Effector memory CD4-positive, alpha-beta T cell (primary cell): Measurements from ENCODE around the gene TSPAN15.
A peak's percentile ranks its signal among the peaks of the same experiment; 100 is the strongest.

Experiments used
- DNase-seq, 3 donors: peaks; one replicate each; pipeline ENCODE4 v3.0.0-alpha.2; 2020
- H3K27ac ChIP-seq: 2 replicates; pipeline ENCODE4 v1.7.0; 2013; ENCODE audit warnings: mild to moderate bottlenecking, low read length, moderate library complexity; ENCODE audit not compliant: insufficient read depth, poor library complexity, severe bottlenecking
- H3K27me3 ChIP-seq: replicated peaks from 2 replicates; pipeline ENCODE4 v1.7.0; 2013; ENCODE audit warnings: mild to moderate bottlenecking, low read length; ENCODE audit not compliant: insufficient read depth, control insufficient read depth, poor library complexity, severe bottlenecking
- H3K36me3 ChIP-seq: 2 replicates; pipeline ENCODE4 v1.7.0; 2013; ENCODE audit warnings: mild to moderate bottlenecking, low read length, moderate library complexity; ENCODE audit not compliant: control insufficient read depth, insufficient read depth
- H3K4me1 ChIP-seq: 2 replicates; pipeline ENCODE4 v1.7.0; 2013; ENCODE audit warnings: low read length, mild to moderate bottlenecking; ENCODE audit not compliant: control insufficient read depth, insufficient read depth, poor library complexity, severe bottlenecking
- H3K4me3 ChIP-seq: 2 replicates; pipeline ENCODE4 v1.7.0; 2013; ENCODE audit warnings: low read length, low read depth, mild to moderate bottlenecking; ENCODE audit not compliant: insufficient read depth, poor library complexity, severe bottlenecking
- H3K9me3 ChIP-seq: 2 replicates; pipeline ENCODE4 v1.7.0; 2013; ENCODE audit warnings: mild to moderate bottlenecking, low read length, moderate library complexity; ENCODE audit not compliant: control insufficient read depth

TSPAN15 gene

DNA sequence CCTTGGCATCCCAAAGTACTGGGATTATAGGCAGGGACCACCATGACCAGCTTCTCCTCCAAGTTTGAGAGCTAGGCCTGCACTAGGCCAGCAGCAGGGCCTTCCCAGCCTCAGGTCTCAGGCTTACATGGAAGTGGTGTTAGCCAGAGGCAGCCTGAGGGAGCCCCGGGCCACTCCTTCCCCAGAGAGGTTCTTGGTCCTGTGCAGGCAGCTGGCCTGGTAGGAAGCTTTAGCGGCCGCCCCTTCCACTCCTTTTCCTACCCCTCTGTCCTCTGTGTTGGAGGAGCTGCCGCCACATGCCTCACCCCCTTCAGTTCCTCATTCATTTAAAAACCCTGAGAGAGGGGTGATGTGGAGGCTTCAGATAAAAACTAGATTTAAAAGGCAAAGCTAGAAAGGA is 40.3 kb downstream of the TSPAN15 start:
- H3K27me3 ChIP-seq, result no peaks in the 10 kb centered on the region
- H3K27ac ChIP-seq, result no peak overlapping the region
- no peak overlapping the region for H3K4me3 ChIP-seq
- DNase-seq, result no peak
- H3K36me3 ChIP-seq, result no peaks in the 10 kb centered on the region
- H3K4me1 ChIP-seq, result peaks cover 4% of the 10 kb centered on the region
- no peaks in the 10 kb centered on the region for H3K9me3 ChIP-seq

DNA sequence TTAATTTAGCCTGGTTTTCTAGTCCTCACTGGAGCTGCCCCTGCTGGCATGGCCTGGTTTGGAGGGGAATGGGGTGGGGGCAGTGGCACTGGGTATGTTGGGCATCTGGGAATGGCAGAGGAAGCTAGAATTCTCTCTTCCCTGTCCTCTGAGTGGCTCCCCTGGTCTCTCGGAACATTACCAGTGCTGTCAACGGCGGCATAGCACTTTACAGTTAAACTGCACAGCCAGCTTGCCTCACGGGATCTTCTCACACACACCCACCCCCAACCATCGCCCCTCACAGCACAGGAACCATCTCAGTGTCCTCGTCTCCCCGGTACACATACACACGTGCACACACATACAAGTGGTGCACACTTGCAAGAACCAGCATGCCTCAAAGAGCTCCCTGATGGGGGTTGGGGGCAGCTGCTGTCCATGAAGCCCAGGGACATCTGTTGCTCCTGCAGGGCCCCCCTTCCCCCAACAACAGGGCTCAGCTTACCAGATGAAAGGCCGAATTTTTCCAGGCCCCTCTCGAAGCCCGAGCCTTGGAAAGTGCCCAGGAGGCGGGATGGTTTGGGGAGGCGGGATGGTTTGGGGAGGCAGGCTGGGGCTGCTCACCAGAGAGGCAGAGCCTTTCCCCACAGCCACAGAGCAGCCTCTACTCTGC is 41.0 kb downstream of the TSPAN15 start:
- no peaks in the 10 kb centered on the region for H3K36me3 ChIP-seq
- DNase-seq, result no peak

DNA sequence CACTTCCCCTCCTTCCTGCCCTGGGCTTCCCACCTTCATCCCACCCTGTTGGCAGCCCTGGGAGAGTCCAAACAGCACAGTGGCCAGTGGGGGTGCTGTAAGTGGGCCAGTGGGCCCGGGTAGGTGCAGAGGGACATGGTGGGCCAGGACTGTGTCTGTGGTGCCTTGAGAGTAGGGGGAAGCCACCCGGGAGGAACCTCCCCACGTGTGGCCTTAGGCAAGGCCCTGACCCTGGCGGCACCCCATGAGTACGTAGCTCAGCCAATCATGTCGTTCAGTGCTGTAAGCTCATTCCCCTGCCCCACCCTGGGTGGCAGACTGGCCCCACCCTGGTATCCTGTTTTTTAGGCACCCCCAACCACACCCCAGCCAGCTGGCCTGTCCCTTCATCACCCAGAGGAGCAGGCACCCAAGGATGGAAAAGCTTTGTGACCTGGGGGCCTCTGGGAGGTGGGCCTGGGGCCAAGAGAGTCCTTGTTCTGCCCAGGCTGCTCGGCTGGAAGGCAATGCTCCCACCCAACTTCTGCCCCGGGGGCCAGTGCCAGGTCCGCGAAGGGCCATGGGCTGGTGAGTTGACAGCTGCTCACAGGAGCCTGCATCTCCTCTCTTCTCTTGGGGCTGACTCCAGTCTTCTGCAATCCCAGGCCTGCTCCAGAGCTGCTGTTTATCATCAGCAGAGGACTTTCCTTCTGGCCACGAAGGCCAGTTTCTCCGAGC is 41.6 kb downstream of the TSPAN15 start:
- DNase-seq, result no peak
- peaks cover 10% of the 10 kb centered on the region for H3K4me1 ChIP-seq
- no peaks in the 10 kb centered on the region for H3K36me3 ChIP-seq
- no peak overlapping the region for H3K27ac ChIP-seq
- no peak overlapping the region for H3K4me3 ChIP-seq
- H3K9me3 ChIP-seq, result no peaks in the 10 kb centered on the region
- no peaks in the 10 kb centered on the region for H3K27me3 ChIP-seq

More for the DNA sequence above, 41.0 kb downstream of the TSPAN15 start:
- Histone ChIP-seq H3K4me3 (no peak overlapping the region), H3K27ac (no peak overlapping the region), H3K4me1 (peaks cover 4% of the 10 kb centered on the region), H3K9me3 (no peaks in the 10 kb centered on the region), H3K27me3 (no peaks in the 10 kb centered on the region)

DNA sequence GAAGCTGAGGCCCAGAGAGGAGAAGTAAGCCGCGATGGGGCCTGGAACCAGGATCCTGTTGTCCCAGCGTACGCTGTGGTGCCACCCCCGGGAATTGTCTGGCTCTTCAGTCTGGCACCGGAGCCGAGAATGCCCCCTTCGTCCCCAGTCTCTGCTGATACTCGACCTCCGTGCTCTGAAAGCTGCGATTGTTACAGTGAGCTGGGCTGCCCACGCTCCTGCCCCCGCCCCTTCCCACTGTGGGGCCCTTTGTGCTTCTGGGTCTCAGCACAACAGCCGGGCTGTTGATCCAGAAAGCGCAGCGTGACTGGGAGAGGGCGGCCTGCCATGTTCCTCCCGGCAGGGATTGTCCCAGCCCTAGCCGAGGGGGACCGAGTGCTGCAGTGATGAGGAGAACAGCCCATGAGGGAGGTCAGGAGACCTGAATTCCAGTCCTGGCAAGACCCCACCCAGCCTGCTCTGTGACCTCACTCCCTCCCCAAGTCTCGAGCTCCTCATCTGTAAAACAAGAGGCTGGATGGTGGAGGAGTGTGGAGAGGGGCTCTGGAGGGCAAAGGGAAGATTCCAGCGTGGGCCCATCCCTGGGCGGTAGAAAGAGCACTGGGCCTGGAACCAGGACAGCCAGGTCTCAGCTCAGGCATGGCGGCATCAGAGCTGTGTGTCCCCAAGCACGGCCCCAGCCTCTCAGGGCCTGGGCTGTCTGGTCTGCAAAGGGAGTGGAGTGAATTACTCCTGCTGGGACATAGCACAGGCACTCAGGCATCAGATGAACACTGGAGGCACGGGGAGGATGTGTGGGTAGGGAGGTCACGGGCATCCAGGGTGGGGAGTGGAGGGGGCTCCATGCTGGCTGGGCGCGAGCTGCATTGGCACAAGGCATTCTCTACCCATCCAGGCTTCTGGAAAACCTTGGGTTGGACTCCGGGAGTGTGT is 43.6 kb downstream of the TSPAN15 start:
- Histone ChIP-seq H3K4me1 (peaks cover 14% of the 10 kb centered on the region), H3K9me3 (no peaks in the 10 kb centered on the region), H3K36me3 (no peaks in the 10 kb centered on the region), H3K27me3 (no peaks in the 10 kb centered on the region), H3K27ac (no peak overlapping the region), H3K4me3 (no peak overlapping the region)
- no peak for DNase-seq

GRCh38 chr10:69495666-69496065 is 44.4 kb downstream of the TSPAN15 start:
- H3K9me3 ChIP-seq, result no peaks in the 10 kb centered on the region
- DNase-seq, result no peak
- no peak overlapping the region for H3K4me3 ChIP-seq
- no peaks in the 10 kb centered on the region for H3K27me3 ChIP-seq
- H3K4me1 ChIP-seq, result peaks cover 14% of the 10 kb centered on the region
- H3K27ac ChIP-seq, result no peak overlapping the region
- no peaks in the 10 kb centered on the region for H3K36me3 ChIP-seq

- no peak overlapping the region for H3K4me3 ChIP-seq
- no peaks in the 10 kb centered on the region for H3K36me3 ChIP-seq
- DNase-seq, result no peak
- no peaks in the 10 kb centered on the region for H3K27me3 ChIP-seq
- H3K27ac ChIP-seq, result no peak overlapping the region
- H3K9me3 ChIP-seq, result no peaks in the 10 kb centered on the region
- H3K4me1 ChIP-seq, result peaks cover 14% of the 10 kb centered on the region
Measured at GRCh38 chr10:69496352-69497230, 45.3 kb downstream of the TSPAN15 start.

DNA sequence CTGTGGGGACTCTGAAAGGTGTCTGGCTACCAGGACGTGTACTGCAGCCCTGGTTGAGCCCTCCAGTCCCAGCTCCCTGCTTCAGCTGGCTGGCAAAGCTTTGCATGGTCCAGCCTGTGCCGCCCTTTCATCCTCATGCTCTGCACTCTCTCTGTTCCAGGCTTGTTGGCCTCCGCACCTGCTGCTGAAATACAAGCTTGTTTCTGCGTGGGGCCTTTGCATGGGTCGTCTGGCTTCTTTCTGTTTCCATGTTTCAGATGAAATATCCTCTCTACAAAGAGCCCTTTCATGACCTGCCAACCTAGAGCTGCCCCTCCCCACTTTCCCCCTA is 45.9 kb downstream of the TSPAN15 start:
- Histone ChIP-seq H3K9me3 (no peaks in the 10 kb centered on the region), H3K36me3 (no peaks in the 10 kb centered on the region), H3K27ac (no peak overlapping the region), H3K4me3 (no peak overlapping the region), H3K4me1 (peaks cover 14% of the 10 kb centered on the region), H3K27me3 (no peaks in the 10 kb centered on the region)
- no peak for DNase-seq

GRCh38 chr10:69497611-69498390 is 46.5 kb downstream of the TSPAN15 start:
- Histone ChIP-seq H3K27me3 (no peaks in the 10 kb centered on the region), H3K4me1 (peaks cover 9% of the 10 kb centered on the region), H3K9me3 (no peaks in the 10 kb centered on the region), H3K36me3 (no peaks in the 10 kb centered on the region), H3K4me3 (no peak overlapping the region), H3K27ac (peak overlapping the region; percentile 37)
- peak; percentile 15 to 22 (median 20) for DNase-seq
